ENCODE data around the gene UBN1.

Gene UBN1, protein sequence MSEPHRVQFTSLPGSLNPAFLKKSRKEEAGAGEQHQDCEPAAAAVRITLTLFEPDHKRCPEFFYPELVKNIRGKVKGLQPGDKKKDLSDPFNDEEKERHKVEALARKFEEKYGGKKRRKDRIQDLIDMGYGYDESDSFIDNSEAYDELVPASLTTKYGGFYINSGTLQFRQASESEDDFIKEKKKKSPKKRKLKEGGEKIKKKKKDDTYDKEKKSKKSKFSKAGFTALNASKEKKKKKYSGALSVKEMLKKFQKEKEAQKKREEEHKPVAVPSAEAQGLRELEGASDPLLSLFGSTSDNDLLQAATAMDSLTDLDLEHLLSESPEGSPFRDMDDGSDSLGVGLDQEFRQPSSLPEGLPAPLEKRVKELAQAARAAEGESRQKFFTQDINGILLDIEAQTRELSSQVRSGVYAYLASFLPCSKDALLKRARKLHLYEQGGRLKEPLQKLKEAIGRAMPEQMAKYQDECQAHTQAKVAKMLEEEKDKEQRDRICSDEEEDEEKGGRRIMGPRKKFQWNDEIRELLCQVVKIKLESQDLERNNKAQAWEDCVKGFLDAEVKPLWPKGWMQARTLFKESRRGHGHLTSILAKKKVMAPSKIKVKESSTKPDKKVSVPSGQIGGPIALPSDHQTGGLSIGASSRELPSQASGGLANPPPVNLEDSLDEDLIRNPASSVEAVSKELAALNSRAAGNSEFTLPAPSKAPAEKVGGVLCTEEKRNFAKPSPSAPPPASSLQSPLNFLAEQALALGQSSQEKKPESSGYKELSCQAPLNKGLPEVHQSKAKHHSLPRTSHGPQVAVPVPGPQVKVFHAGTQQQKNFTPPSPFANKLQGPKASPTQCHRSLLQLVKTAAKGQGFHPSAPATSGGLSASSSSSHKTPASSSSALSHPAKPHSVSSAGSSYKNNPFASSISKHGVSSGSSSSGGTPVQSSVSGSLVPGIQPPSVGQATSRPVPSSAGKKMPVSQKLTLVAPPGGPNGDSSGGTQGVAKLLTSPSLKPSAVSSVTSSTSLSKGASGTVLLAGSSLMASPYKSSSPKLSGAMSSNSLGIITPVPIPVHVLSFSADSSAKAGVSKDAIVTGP (N-terminal part only)
- 32.4 to 98.0 (median 67.3) reads per million in 17 experiments for total RNA-seq

DNA sequence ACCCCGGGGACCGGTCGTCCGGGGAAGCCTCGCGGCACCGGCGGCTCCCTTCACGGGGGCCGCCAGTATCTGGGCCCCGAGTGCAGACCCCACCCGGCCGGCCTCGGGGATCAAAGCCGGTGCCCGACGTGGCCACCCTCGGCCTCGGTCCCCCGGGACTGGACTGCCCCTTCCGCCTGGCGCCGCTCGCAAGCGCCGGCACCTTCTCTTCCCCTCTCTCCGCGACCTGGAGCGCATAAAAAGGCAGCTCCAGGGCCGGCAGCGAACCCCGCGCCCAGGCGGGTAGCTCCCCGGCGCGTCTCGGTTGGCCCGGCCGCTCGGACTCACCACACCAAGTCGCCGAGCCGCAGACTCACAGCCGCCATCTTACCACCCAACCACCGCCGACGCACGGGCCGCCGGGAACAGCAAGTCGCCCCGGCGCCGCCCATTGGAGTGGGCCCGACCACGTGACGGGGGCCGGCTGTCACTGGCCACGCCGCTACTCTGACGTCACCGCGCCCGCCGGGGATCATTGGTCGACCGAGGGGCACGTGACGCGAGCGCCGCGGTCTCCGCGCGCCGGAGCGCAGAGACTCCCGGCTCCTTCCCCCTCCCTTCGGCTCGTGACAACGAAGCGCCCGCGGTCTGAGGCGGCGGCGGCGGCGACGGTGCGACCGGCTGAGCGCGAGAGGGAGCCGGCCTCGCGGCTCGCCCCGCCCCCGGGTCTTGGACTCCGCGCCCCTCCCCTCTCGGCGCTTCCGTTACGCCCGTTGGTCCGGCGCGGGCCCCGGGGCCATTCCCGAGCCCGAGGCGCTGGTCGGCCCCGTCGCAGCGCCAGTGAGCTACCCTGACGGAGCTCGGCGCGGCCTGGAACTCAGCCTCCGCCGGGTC, at the start of gene UBN1, which contains the start of gene GLYR1:
UBN1 (plus strand) TSS at position 581 of the 873 bp plus-strand sequence. CDS start 5,437 bp downstream, outside the sequence.
GLYR1 (minus strand) TSS at position 388 of the 873 bp plus-strand sequence; CDS start at position 365, 23 bp downstream.
- DNase-seq = peak; percentile 99 to 100 (median 100)

DNA sequence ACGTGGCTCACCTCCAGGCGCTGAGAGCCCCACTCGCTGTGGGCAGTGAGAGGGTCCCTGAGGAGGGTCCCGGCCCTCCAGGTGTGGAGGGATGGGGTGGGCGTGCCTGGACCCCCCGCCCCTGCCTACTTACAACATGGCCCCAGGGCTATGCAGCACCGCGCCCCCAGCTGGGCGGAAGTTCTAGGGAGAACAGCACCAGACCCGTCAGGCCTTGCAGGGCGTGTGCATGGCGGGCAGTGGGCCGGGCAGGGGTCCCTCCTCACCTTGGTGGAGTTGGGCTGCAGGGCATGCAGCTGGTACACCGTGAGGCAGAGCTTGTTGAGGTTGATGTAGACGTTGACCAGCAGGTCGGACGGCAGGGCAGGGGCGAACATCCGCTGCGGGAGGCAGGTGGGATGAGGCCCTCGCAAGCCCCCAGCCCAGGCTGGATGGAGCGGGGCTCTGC, 49.5 kb upstream of the UBN1 start:
- DNase-seq = no peak

DNA sequence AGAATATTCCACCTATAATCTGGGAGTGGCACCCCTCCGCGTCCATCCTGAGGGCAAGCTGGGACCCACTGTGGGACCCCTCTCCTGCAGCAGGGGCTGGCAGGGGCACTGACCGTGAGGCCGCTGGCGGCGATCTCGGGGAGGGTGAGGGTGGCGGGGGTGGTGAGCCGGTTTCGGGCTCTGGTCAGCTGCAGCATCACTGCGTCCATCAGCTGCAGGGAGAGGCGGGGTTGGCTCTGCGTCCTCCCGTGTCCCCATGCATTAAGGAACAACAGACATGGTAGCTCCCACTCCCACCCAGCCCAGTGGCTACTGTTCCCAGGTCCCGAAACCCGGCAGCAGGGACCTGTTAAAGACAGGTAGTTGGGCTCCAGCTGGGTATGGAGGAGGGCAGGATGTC, 48.8 kb upstream of the UBN1 start:
- no peak for DNase-seq

DNA sequence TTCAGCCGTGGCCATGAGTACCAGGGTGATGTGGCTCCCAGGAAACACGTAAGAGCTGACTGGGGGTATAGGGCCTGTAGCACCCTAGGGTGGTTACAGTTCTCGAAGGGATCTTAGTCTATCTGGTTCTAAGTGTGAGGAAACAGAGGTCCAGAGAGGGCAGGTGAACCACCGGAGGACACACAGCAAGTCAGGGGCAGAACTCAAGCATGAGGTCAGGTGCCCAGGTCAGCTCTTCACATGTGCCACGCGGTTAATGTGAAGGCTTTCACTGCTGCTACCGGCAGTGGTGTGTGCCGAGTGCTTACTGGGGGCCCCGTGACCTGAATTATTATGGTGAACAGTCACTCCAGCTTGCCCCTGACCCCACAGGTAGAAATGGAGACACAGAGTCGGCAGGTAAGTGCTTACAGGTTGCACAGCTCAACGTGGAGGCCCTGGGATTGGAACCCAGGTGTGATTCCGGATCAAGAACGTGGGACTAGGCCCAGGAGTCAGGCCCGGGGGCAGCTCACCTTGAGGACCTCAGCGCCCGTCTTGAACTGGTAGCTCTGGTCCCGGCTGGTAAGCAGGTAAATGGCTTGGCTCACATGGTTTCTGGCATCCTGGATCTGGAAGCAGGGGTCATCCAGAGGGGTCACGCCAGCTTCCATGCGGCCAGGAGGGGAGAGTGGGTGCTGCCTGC, 48.0 kb upstream of the UBN1 start:
- DNase-seq = no peak

DNA sequence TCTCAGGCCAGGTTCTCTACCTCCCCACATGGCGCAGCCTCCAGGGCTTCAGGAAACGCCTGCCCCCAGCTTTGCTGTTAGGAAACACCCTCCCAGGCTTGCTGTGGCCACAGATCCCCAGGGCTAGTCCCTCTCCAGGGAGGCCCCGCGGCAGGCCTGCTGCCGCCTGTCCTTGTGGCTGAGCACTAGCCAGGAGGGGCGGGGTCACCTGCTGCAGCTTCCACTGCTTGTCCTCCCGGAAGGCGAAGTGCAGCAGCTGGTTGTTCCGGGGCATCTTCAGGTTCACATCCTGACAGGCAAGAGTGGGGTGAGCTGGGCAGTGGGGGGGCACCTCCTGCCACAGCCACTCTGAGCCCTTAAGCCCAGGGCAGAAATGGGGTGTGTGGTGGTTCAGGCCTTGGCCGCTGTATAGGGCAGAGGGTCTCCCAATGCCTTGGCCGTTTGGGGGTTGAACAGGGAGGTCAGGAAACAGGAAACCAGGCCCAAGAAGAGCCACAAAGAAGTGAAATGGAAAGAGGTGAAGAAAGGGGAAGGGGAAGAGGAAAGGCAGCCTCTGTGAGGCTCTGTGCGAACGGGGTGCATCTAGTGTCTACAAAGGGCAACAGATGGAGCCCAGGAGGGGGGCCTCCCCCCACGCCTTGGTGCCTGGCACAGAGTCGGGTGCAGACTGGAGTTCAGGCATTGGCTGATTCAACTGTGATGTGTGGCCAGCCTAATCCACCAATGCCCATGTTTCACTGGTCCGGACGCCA, 46.8 kb upstream of the UBN1 start:
- DNase-seq = peak; percentile 11 to 61 (median 33)

DNA sequence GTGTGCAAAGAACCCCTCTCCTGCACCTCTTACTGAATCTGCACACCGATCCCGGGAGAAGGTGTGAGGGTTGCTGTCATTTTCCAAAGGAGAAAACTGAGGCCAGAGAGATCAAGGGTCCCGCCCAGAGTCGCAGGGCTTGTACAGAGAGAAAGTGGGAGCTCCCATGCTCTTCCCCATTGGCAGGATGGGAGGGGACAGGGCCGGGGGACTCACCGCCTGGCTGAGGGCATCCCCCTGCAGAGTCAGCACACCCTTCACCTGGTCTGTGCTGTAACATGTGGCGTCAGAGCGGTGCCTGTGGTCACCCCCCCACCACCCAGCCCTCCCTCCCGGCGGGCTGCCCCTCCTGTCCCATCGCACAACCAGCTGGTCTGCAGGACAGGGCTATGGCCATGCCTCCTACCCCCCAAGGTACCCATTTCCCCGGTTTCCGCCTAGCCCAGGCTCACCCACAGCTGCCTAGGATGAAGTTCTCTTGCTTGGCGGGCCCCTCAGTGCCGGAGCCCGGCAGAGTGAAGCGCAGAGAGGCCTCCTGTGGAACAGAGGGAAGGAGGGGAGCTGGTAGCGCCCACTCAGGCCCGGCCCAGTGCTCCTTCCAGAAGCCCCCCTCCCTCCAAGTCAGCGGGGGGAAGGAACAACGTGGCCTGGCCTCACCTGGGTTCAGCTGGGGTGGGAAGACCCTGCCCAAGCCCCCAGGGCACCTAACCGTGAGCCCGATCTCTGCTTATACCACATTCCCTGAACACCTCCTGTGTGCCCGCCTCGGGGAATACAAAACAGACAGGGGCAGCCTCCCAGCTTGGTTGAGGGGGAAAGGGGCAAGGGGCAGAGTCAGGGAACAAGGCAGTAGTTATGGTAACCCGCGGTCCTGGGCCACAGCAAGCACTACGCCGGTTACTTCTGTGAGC, 46.0 kb upstream of the UBN1 start:
- no peak for DNase-seq

DNA sequence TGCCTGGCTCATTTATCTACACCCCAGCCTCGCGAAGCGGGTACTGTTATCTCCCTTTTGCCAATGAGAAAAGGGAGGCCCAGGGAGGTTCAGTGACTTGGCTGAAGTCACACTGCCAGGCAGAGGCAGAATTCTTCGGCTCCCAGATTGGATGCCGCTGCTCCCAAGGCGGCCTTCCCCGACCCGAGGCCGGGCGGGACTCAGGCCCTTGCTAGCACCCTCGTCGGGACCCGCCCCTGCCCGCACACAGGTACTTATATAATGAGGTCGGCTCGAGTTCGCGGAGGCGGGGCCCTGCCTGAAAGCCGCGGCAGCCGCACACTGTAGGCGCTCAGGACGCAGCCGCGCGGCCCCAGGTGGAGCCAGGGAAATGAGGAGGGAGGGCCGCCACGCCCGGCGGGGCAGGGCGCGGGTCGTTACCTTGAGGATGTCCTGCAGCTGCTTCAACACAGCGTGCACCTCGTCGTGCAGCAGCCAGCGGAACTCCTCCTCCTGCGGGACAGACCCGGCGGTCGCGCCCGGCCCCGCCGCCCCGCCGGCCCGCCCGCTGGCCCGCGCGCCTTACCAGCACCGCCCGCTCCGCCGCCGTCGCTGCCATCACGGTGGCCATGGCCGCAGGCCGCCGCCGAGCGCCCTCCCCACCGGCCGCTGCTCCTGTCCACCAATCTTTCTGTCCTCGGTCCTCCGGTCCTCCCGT, 45.2 kb upstream of the UBN1 start, which contains the start of gene ROGDI:
ROGDI (minus strand) TSS at position 672 of the 697 bp plus-strand sequence; CDS start at position 610, 62 bp downstream.
- peak in 3 of 4 experiments; percentile 12 to 71 (median 51) for DNase-seq

DNA sequence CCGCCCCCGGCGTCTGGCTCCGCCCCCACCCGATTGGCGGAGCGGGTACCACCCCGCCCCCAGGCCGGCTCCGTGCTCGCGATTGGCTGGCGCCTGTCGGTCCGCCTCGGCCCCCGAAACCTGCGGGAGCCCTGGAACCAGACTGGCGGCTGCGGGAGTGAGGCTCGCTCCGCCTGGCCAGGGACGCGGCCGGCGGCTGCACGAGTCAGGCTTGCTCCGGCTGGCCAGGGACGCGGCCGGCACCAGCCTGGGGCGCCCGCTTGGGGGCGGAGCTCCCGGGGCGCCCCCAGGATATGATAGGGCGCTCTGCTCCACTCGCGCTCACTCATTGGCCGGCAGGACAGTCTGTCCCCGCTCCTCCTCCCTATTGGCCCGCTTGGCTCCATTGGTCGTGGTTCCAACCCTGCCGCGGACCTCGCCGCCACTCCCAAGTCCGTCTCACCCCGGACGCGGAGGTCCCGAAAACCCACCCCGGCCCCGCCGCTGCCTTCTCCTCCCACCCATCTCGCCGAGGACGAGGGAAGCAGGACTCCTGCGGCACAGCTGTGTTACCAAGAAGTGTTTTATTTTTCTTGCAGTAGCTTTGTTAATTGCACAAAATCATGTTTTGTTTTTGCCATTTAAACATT, 44.5 kb upstream of the UBN1 start:
- peak; percentile 91 to 96 (median 96) for DNase-seq

DNA sequence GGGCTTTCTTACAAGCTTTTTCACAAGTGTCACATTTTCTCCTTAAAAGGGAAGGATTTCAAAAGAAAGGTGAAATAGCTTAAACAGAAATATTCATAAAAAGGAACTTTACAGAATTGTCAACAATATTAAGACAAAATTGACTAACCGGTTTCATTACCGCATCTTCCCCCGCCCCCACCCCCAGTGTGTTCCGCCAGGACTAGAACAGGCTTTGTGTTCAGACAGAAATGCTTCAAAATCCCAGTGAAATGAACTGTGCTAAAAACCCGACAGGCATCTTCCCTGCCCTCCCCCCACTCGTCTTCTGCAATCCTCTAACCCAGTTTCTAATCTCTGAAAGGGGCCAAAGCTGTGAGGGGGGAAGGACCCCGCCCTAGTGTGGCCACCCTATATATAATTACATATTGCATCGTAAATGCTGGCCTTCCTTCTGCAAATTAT, 43.9 kb upstream of the UBN1 start:
- peak; percentile 28 to 69 (median 48) for DNase-seq

DNA sequence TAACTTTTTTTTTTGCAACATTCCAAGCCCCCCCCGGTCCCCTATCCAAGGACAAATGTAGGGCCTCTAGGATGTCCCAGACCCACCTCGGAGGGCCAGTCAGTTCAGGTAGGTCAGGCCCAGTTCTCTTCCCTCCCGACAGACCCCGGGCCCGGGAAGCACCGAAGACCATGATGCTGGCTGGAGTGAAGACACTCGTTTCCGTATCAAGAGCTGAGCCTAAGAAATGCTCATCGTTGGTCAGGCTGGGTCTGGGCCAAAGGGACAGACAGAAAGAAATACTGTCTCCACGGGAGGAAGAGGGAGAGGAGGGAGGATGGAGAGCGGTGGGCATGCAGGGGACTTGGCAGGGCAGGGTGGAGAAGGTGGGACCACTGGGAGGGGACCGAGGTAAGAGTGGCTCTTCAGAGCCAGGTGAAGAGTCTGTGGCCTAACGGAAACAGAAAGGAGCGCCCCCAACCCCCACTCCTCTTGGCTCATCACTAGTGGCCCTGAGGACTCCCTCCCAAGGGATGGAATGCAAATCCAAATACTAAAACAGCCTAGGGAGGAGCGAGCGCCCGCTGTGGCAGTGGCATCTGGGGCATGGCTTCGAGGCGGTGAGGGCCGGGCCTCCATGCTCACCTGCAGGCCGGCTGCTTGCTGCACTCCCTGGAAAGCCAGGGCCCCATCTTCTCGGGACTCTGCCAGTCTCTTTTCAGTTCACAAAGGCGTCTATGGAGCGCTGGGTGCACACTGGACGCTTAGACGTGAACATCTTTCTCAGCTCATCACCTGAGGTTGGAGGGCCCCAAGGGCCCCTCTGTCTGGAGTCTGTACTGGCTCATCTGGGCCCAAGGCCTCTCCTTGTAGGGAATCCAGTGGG, 43.2 kb upstream of the UBN1 start:
- no peak for DNase-seq

DNA sequence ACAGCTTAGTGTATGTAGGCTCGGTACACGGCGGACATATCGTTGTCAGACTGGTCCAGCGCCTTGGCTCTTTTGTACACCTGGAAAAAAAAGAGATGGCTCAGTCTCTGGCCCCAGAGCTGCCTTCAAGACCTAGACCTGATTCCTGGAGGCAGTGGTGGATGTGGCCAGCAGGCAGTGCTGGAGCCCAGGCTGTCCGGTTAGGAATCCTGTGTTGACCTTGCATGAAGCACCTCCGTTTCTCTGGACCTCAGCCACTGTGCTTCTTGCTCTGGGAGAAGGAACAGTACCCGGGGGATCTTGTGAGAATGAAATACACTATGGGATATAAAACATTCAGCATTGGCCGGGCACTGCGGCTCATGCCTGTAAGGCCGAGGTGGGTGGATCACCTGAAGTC, 42.0 kb upstream of the UBN1 start:
- DNase-seq = no peak

DNA sequence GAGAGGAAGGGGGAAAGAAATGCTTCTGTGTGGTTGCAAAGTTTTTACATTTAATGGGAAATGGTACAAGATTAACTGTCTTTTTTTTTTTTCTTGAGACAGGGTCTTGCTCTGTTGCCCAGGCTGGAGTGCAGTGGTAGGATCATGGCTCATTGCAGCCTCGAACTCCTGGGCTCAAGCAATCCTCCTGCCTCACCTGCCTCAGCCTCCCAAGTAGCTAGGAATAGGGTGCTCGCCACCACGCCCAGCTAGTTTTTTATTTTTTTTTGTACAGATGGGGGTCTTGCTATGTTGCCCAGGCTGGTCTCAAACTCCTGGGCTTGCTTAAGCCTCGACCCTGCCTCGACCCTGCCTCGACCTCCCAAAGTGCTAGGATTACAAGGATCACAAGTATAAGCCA, 41.0 kb upstream of the UBN1 start:
- DNase-seq = no peak

DNA sequence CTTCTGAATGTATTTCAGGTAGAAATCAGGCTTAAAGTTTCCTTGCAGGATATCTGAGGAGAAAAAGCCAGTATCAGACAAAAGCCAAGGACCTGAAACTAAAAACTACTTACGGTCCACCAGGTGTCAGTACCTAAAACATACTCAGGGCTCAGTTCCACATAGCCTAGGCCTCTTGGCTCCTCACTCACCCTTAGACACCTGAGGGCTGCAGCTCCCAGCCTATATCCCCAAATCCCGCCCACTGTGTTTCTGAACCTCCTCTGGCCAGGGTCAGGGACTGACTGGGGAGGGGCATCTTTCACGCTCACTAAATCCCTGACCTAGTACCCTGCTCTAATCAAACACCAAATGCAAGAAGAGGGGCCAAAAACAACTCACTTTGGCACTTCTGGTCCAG, 36.0 kb upstream of the UBN1 start:
- no peak for DNase-seq

DNA sequence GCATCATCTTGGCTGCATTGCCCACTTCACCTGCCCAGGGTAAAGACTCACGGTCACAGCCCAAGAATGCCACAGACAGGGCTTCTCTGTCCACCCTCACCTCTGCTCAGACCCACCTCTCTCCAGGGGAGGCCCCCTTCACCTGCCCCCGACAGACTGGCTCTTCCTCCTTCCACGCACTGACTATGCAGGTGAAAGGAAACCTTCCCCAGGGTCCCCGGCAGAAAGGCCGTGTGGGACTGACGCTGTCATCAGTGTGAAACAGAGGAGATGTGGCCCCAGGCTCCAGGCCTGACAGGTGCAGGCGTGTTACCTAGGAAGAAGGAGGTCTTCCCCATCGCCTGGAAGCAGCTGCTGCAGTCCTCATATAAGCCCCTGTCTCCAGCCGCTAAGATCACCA, 35.5 kb upstream of the UBN1 start:
- DNase-seq = no peak

DNA sequence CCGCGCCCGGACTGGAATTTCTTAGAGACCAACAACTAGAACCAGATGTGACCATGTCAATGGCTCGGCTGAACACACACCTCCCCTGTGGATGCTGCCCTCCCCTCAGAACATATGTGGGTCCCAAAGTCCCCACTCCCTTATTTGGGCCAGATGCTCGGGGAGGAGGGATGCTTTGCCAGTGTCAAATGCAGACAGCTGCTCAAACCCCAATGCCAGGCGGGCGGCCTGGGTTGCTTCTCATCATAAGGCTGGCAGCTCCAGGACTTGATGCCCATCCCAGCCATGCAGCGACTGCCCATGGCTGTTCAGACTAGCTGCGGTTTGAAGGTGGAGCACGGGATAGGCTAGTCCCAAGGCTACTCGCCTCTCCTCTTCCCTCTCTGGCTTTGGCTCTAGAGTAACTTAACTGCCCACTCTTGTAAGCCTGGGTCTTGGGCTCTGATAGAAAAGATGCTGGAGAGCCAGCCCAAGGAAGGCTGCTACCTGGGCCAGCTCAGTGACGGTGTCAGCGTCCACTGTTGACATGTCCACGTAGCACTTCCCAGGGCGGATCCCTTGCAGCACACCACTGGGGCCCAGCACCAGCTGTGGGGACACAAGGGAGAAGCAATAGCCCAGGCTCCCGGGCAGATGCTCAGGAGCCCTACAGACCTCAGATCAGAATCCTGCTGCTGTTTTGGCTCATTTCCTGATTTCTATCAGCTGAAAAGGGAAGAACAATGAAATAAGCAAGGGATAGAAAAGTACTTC, 33.9 kb upstream of the UBN1 start:
- DNase-seq = no peak

DNA sequence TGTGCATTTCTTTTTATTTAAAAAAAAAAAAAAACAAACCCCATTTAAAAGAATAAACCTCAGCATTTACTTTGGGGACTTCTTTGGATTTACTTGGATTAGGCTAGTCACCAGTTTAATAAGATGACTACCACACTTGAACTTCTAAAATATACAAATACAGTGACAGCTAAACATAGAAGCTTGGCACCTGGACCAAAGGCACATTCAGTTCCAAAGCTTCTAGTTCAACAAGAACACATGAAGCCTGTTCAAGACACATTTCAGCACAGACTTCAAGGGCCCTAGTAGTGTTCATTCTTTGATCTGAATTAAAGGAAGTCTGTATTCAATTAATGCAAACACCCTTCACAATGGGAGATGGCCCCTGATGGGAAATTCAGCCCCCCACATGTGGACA, 33.2 kb upstream of the UBN1 start:
- DNase-seq = no peak

All from suppressor macrophage (primary cell).